Right atrium auricular region (tissue), 2 donors: Measurements from ENCODE around the gene F13A1. TPM values are rescaled to one million over a fixed set of nuclear protein-coding genes. Genes with fewer than 3 reads are reported as not detected.

Experiments used
- DNase-seq: peaks from one replicate; pipeline ENCODE4 v3.0.0-alpha.2; 2019; ENCODE audit warnings: low spot score
- H3K27ac ChIP-seq, 2 donors: fragments of 200-600 bp; sonication (generic); 1 replicate in 1 of 2; 2 replicates in 1 of 2; pipeline ENCODE4 v1.5.1; 2016 to 2019
- H3K27me3 ChIP-seq, 2 donors: fragments of 200-600 bp; sonication (generic); one replicate each; pipeline versions ENCODE4 v1.5.1 to v1.6.0; 2017 to 2019
- H3K36me3 ChIP-seq: fragments of 200-600 bp; sonication (generic); one replicate; pipeline ENCODE4 v1.5.1; 2016
- H3K4me1 ChIP-seq, 2 donors: fragments of 200-600 bp; sonication (generic); one replicate each; pipeline versions ENCODE4 v1.5.1 to v1.6.0; 2017 to 2019
- H3K4me3 ChIP-seq, 2 donors: fragments of 200-600 bp; sonication (generic); 1 replicate in 1 of 2; 2 replicates in 1 of 2; pipeline ENCODE4 v1.5.1; 2017 to 2019; ENCODE audit warnings: mild to moderate bottlenecking in 1 of 2, moderate library complexity in 1 of 2
- H3K9me3 ChIP-seq, 2 donors: fragments of 200-600 bp; sonication (generic); one replicate each; pipeline ENCODE4 v1.5.1; 2019
- CTCF ChIP-seq, 2 donors: fragments of 200-600 bp; sonication (generic); IDR thresholded peaks; one replicate each; pipeline ENCODE4 v1.5.1; 2019; ENCODE audit warnings: antibody characterized with exemption in 2 of 2
- total RNA-seq, 2 donors: library from RNA; depleted of rRNA; stranded (reverse); fragments of >200 nt; gene quantifications; one replicate each; pipeline ENCODE4 v1.1.0, GENCODE V29; 2016

The F13A1 gene
- total RNA-seq, 2 donors from 2014 or later, result 30.4 to 33.2 TPM

GRCh38 chr6:6180684-6181083 is 139.8 kb downstream of the F13A1 start:
- H3K27ac ChIP-seq, result no peak overlapping the region
- H3K4me1 ChIP-seq, result no peaks in the 10 kb centered on the region
- H3K36me3 ChIP-seq, result no peaks in the 10 kb centered on the region
- no peak for DNase-seq
- TF ChIP-seq CTCF (IDR thresholded peaks at IDR 0.05), result no peak
- no peaks in the 10 kb centered on the region for H3K9me3 ChIP-seq
- H3K4me3 ChIP-seq, result no peak overlapping the region
- H3K27me3 ChIP-seq, result no peaks in the 10 kb centered on the region

- Histone ChIP-seq H3K4me3 (no peak overlapping the region), H3K27me3 (no peaks in the 10 kb centered on the region), H3K36me3 (no peaks in the 10 kb centered on the region), H3K27ac (no peak overlapping the region), H3K4me1 (no peaks in the 10 kb centered on the region), H3K9me3 (no peaks in the 10 kb centered on the region)
- DNase-seq, result peak; percentile 34
- TF ChIP-seq CTCF (IDR thresholded peaks at IDR 0.05), result no peak
Observed at GRCh38 chr6:6179858-6180623, 140.4 kb downstream of the F13A1 start.

GRCh38 chr6:6178795-6179194 is 141.7 kb downstream of the F13A1 start:
- no peaks in the 10 kb centered on the region for H3K36me3 ChIP-seq
- H3K4me3 ChIP-seq, result no peak overlapping the region
- H3K27ac ChIP-seq, result no peak overlapping the region
- H3K27me3 ChIP-seq, result no peaks in the 10 kb centered on the region
- no peak for TF ChIP-seq CTCF (IDR thresholded peaks at IDR 0.05)
- no peaks in the 10 kb centered on the region for H3K4me1 ChIP-seq
- DNase-seq, result no peak
- no peaks in the 10 kb centered on the region for H3K9me3 ChIP-seq

- no peaks in the 10 kb centered on the region for H3K36me3 ChIP-seq
- H3K27ac ChIP-seq, result no peak overlapping the region
- no peak for TF ChIP-seq CTCF (IDR thresholded peaks at IDR 0.05)
- H3K4me1 ChIP-seq, result no peaks in the 10 kb centered on the region
- H3K4me3 ChIP-seq, result no peak overlapping the region
- H3K27me3 ChIP-seq, result no peaks in the 10 kb centered on the region
- no peaks in the 10 kb centered on the region for H3K9me3 ChIP-seq
- DNase-seq, result no peak
Observed at GRCh38 chr6:6177754-6178153, 142.7 kb downstream of the F13A1 start.

- H3K9me3 ChIP-seq, result no peaks in the 10 kb centered on the region
- H3K27ac ChIP-seq, result no peak overlapping the region
Observed at GRCh38 chr6:6176586-6177228, 143.8 kb downstream of the F13A1 start.

More at GRCh38 chr6:6176586-6177228, 143.8 kb downstream of the F13A1 start:
- no peaks in the 10 kb centered on the region for H3K36me3 ChIP-seq
- H3K4me3 ChIP-seq, result no peak overlapping the region
- no peak for TF ChIP-seq CTCF (IDR thresholded peaks at IDR 0.05)
- H3K27me3 ChIP-seq, result no peaks in the 10 kb centered on the region
- H3K4me1 ChIP-seq, result no peaks in the 10 kb centered on the region
- DNase-seq, result no peak
